ENCODE measurements around the gene TIMM17B.

DNA sequence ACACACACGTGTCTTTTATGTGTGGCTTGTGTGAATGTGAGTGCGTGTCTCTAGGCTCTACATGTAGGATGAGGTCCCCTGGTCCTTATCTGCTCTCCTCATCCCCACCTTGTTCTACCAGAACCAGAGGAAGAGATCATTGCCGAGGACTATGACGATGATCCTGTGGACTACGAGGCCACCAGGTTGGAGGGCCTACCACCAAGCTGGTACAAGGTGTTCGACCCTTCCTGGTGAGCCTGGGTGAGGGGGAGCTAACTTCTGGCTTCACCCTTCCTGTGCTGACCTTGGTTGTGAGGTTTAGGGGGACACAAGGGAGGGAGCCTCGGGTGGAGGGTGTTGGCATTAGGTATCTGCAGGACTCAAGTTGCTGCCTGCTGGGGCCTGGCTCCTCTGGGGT, 3.5 kb upstream of the TIMM17B start:
- no peak for TF ChIP-seq SIN3A (conservative IDR thresholded peaks at IDR 0.05 in 1 of 2, IDR thresholded peaks at IDR 0.05 in 1 of 2; ENCODE audit: low read depth in 1 of 2, low read length in 2 of 2)
- no peak for TF ChIP-seq JUN (IDR thresholded peaks at IDR 0.05; ENCODE audit: low read depth, low read length)
- TF ChIP-seq HDAC2 (IDR thresholded peaks at IDR 0.05; ENCODE audit: borderline replicate concordance in 1 of 2, low read depth in 2 of 2, low read length in 2 of 2): no peak
- no peak for TF ChIP-seq CEBPB (IDR thresholded peaks at IDR 0.05; ENCODE audit: low read depth, low read length)
- TF ChIP-seq TCF12 (IDR thresholded peaks at IDR 0.05; ENCODE audit: low read depth, low read length): no peak
- TF ChIP-seq PHF8 (conservative IDR thresholded peaks at IDR 0.05; ENCODE audit: low read depth, low read length): no peak
- TF ChIP-seq, protein P1, sequence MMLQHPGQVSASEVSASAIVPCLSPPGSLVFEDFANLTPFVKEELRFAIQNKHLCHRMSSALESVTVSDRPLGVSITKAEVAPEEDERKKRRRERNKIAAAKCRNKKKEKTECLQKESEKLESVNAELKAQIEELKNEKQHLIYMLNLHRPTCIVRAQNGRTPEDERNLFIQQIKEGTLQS (IDR thresholded peaks at IDR 0.05; ENCODE audit: insufficient read depth, low read depth, low read length): no peak
- TF ChIP-seq EZH2 (IDR thresholded peaks at IDR 0.05; ENCODE audit: low read depth, low read length, severe bottlenecking): no peak
